HFF-Myc (cell line): Measurements from ENCODE around the gene ZNF579.

Experiments used
- DNase-seq: peaks from one replicate; pipeline ENCODE4 v3.0.0-alpha.2; 2011; ENCODE audit warnings: low read depth; ENCODE audit errors: extremely low read depth
- H3K4me3 ChIP-seq: replicated peaks from 2 replicates; pipeline ENCODE4 v1.5.1; 2011; ENCODE audit warnings: low read depth, mild to moderate bottlenecking, control low read depth, low read length
- CTCF ChIP-seq: IDR thresholded peaks from 2 replicates; pipeline ENCODE4 v1.5.1; 2012; ENCODE audit warnings: mild to moderate bottlenecking, low read depth, low read length, control low read depth; ENCODE audit errors: missing control alignments

The ZNF579 gene

GRCh38 chr19:55546011-55546410 is 34.6 kb downstream of the ZNF579 start:
- no peak for DNase-seq
- no peak overlapping the region for H3K4me3 ChIP-seq
- no peak for TF ChIP-seq CTCF

- DNase-seq, result no peak
- TF ChIP-seq CTCF, result no peak
- H3K4me3 ChIP-seq, result no peak within 1 kb of the TSS
Observed at GRCh38 chr19:55545443-55545842, 35.2 kb downstream of the ZNF579 start, which contains the start of gene SBK3. SBK3 (minus strand) TSS chr19:55545543; CDS start chr19:55545543, 0 bp downstream.

DNA sequence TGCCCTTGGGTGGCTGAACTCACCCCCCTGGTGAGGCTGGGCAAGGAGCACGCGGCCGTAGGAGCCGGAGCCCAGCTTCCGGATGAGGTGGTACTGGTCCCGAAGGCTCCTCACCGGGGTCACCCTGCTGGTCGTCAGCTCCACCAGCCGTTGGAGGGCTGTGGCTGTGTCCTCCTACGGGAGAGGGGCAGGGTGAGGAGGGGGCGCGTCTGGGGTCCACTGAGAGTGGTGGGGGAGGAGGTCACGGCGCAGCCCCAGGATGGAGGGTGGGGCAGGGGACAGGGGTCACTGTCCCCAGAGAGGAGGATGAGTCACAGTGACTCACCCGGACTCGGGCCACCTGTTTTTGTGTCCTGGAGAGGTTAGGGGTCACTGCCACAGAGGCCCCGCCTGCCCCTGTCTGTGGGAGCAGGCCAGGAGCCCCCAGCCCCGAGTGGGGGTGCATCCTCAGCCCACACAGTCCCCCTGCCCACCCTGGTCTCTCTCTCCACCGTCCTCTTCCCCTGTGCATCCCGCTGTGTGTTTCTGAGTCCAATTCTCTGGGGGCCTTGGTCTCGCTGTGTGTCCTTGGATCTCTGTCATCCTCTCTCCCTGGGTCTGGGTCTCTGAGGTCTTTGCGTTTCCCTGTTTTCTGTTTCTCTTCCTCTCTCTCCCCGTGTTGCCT is 35.7 kb downstream of the ZNF579 start:
- no peak for DNase-seq
- H3K4me3 ChIP-seq, result no peak overlapping the region
- no peak for TF ChIP-seq CTCF

- H3K4me3 ChIP-seq, result no peak overlapping the region
- DNase-seq, result no peak
- no peak for TF ChIP-seq CTCF
Observed at GRCh38 chr19:55544014-55544413, 36.6 kb downstream of the ZNF579 start.

- TF ChIP-seq CTCF, result no peak
- no peak overlapping the region for H3K4me3 ChIP-seq
- DNase-seq, result no peak
Observed at GRCh38 chr19:55543567-55543966, 37.1 kb downstream of the ZNF579 start.

DNA sequence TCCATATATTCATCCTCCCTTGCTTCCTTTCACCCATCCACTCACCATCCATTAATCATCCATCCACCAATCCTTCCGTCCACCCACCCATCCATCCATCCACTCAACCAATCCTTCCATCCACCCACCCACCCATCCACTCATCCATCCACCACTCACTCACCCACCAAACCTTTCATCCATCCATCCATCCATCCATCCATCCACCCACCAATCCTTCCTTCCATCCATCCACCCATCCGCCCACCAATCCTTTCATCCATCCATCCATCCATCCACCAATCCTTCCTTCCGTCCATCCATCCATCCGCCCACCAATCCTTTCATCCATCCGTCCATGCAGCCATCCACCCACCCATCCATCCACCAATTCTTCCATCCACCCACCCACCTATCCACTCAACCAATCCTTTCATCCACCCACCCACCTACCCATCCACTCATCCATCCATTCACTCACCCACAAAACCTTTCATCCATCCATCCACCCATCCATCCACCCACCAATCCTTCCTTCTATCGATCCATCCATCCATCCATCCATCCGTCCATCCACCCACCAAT is 38.3 kb downstream of the ZNF579 start:
- no peak for TF ChIP-seq CTCF
- DNase-seq, result no peak
- H3K4me3 ChIP-seq, result no peak overlapping the region

GRCh38 chr19:55541091-55541490 is 39.6 kb downstream of the ZNF579 start:
- no peak for DNase-seq
- no peak for TF ChIP-seq CTCF
- H3K4me3 ChIP-seq, result no peak overlapping the region
